ENCODE data around the gene ARHGDIA.

The ARHGDIA gene

GRCh38 chr17:81905993-81906392, 34.9 kb upstream of the ARHGDIA start:
- DNase-seq: no peak

- no peak for DNase-seq
These were observed 34.3 kb upstream of the ARHGDIA start for GRCh38 chr17:81905424-81905875.

DNA sequence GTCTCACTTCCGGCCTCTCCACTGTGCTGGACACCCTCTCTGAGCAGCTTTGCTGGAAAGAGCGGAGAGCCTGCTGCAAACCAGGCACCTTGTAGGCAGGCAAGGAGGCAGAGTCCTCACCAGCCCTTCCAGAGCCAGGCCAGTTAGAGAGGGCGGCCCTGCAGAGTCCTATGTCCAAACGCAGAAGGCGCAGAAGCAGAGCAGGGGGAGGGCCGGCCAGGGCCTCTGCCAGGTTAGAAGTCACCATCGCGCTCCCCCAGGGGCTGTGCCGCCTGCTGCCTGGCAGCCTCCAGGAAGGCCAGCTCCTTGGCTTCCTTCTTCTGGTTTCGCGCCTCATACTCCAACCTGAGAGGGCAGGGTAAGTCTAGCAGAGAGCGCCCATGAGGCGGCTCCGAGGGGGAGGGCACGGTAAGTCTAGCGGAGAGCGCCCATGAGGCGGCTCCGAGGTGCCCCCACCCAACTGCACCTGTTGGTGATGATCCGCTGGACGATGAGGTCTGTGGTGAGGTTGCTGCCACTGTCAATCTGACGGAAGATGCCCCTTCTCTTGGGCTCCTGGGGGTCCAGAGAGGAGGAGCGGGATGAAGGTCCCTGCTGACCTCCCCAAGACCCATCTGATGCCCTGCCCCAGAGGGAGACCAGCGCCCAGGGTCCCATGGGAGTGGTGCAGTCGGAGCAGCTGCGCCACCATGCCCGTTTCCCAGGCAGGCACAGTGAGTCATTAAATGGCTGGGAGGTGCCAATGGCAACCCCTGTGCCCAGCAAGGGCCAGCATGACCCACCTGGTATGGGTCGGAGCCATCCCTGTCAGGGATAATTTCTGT, 33.7 kb upstream of the ARHGDIA start:
- DNase-seq: no peak

- no peak for DNase-seq
These were observed 32.9 kb upstream of the ARHGDIA start for GRCh38 chr17:81903896-81904599.

DNA sequence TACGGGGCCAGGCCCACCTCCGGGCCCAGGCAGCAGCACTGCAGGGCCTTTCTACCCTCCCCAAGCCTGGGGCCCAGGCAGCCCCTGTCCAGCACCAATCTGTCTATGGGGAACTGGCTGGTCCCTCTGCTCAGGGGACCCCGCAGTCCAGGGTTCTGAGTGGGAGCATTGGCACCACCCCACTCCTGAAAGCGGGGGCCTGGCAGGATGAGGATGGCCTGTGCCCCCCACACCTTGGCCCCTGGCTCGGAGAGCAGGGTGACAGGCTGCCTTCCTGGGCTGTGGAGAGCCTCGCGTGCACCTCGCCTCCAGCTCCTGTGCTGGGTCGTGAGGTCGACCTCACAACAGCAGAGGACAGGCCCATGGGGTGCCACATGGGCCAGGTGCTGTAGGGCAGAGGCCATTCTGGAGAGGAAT, 32.3 kb upstream of the ARHGDIA start:
- no peak for DNase-seq

- DNase-seq: no peak
These were observed 31.7 kb upstream of the ARHGDIA start for GRCh38 chr17:81902653-81903414.

- no peak for DNase-seq
These were observed 31.0 kb upstream of the ARHGDIA start, which contains the start of gene NPB for GRCh38 chr17:81902023-81902652. Gene NPB, plus strand, starts transcription at chr17:81902238. Its CDS starts 40 bp downstream, at chr17:81902278.

DNA sequence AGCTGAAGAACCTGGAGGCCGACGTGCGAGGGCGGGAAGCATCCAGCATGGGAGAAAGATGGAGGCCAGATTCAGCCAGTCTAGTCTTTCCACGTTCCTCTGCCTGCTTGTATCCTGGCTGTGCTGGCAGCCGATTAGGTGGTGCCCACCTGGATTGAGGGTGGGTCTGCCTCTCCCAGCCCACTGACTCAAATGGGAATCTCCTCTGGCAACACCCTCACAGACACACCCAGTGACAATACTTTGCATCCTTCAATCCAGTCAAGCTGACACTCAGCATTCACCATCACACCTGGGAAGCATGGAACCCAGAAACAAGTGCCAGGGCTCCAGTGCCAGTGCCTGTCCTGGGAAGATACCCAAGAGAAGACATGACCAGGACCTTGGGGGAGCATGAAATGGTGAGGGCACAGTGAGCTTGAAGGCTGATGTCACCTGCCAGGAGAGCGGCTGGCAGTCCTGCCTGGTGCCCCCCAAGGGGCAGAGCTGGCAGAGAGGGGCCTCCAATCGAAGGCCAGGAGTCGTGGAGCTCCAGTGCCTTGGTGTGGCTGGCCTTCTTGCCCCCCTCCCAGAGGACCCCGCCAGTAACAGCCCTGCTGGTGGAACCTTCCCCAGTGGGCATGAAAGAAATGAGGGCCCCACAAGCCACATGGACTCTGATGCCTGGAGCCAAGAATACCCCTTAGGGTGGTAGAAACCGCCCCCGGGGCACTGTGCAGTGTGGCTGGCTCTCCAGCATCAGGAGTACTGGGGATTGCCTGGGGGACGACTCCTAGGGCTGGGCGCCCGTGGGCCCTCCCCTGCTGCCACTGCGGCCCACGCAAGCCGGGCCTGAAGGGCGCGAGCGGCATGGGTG, 30.3 kb upstream of the ARHGDIA start:
- no peak for DNase-seq

DNA sequence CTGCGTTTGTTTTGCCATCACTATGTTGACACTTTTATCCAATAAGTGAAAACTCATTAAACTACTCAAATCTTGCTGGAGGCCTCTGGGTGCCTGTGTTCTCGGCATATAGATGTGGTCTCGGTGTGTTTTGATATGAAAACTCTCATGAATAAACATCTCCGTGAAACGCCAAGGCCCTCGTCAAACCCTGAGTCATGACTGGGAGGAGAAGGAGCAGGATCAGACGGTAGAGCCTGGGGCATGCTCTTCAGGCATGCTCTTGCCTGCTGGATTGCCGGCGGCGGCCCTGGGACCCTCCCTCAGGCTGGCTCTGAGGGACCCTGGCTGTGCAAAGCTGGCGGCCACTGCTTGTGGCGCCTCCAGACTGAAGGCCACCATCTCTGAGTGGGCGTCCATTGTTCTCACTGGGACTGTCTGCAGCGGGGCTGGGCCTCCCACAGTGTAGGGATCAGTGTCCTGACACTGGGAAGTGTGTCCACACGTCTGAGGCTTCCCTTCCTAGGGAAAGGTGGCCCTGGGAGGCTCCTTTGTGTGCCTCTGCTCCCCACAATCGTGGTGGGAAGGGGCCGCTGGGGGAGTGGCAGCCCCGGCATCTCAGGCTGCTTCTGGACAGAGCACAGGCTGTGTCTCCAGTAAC, 29.2 kb upstream of the ARHGDIA start:
- DNase-seq: no peak

DNA sequence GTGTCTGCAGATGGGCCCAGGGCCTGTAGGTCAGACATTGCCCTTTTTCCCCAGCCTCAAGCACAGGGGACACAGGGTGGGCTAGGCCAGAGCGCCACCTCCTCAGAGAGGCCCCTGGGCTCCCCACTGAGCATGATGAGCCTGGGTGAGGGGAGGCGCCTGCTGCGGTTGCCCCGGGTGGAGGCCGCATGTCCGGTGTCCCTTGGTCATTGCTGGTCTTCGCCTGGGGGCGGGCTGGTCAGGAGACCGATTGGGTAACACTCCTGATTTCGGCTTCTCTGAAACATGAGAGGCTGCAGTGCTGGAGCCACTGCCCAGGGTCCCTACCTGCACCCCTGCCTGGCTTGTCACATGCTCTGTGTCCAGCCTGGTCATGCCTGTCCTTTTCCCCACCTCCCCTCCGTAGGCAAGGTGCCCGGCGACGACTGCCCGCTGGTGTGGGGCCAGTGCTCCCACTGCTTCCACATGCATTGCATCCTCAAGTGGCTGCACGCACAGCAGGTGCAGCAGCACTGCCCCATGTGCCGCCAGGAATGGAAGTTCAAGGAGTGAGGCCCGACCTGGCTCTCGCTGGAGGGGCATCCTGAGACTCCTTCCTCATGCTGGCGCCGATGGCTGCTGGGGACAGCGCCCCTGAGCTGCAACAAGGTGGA, 28.5 kb upstream of the ARHGDIA start:
- DNase-seq: no peak

DNA sequence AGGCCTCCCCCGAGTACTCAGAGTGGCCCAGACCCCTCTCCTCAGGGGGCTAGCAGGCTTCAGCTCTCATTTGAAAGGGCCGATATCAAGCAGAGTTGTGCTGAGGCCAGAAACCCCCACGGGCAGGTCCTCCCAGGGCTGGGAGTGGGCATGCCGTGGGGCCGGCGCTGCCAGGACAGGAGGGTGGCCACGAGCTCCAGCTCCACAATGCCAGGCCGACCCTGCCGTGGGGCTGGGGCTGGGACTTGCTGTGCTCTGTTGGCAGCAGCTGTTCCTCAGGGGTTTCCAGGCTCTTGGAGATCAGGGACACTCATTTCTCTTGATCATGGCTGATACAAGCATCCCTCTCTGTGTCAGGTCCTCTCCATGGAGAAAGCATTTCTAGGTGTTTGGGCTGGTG, 27.7 kb upstream of the ARHGDIA start:
- DNase-seq: no peak

GRCh38 chr17:81898029-81898866, 27.1 kb upstream of the ARHGDIA start:
- DNase-seq: no peak

- DNase-seq: no peak
These were observed 24.3 kb upstream of the ARHGDIA start for GRCh38 chr17:81895400-81895799.

- no peak for DNase-seq
These were observed 20.1 kb upstream of the ARHGDIA start for GRCh38 chr17:81891303-81891552.

DNA sequence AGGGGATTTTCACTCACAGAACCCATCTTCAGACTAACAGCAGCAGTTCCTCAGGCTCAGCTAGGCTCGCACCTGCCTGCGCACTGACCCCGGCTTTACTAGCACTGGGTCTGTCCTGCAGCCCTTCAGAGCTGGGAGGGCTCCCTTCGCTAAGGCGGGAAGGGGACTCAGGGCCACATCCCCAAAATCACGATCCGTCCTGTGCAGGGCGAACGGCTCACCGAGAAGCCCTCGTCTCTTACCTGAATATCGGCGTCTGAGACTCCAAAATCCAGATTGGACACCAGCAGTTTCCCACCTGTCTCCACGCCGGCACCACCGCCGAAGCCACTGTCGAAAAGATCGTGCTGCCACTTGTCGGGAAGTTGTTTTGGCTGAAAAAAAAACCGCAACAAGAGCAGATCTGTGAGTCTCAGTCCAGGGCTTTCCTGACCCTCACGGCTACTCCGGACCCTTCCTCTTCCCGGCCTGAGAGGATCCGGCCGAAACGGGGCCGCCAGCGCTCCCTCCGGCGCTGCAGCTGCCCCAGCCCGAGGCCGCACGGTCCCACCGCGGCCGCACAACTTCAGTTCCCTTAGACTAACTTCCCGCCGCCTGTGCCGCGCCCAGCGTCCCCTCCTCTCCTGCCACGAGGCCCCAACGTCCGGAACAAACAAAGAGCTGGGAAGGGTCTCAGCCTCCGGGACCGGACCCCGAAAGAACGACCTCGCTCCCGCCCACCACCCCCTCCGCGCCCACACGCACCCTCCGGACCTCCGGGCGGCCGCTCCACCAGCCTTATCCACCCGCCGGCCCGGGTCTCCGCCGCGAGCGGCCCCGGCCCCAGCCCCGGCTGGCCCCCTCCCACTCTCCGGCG, 19.5 kb upstream of the ARHGDIA start:
- no peak for DNase-seq

GRCh38 chr17:81889602-81890001, 18.5 kb upstream of the ARHGDIA start:
- DNase-seq: no peak

DNA sequence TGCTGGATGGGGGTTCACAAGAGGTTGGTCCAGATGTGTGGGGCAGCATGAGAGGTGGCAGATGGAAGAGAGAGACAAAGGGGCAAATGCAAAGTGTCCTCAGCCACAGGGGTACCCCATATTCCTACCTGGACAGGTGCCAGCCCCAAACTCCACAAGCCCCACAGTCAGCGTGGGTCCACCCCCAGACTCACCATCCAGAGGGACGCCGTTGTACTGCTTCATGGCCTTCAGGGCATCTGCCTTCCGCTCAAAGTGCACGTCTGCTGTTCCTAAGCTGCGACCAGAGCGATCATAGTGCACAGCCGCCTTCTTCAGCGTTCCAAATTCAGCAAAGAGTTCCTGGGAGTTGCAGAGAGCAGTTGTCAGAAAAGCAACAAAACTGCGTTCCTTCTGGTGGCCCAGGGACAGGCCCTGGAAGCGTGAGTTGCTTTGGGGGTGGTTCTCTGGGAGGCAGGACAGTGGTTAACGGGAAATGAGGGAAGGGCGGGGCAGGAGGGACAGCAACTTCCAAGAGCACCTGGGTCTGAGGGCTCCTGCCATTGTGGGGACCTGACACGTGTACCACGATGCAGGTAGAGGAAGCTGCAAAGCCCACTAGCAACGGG, 18.0 kb upstream of the ARHGDIA start:
- DNase-seq: no peak

DNA sequence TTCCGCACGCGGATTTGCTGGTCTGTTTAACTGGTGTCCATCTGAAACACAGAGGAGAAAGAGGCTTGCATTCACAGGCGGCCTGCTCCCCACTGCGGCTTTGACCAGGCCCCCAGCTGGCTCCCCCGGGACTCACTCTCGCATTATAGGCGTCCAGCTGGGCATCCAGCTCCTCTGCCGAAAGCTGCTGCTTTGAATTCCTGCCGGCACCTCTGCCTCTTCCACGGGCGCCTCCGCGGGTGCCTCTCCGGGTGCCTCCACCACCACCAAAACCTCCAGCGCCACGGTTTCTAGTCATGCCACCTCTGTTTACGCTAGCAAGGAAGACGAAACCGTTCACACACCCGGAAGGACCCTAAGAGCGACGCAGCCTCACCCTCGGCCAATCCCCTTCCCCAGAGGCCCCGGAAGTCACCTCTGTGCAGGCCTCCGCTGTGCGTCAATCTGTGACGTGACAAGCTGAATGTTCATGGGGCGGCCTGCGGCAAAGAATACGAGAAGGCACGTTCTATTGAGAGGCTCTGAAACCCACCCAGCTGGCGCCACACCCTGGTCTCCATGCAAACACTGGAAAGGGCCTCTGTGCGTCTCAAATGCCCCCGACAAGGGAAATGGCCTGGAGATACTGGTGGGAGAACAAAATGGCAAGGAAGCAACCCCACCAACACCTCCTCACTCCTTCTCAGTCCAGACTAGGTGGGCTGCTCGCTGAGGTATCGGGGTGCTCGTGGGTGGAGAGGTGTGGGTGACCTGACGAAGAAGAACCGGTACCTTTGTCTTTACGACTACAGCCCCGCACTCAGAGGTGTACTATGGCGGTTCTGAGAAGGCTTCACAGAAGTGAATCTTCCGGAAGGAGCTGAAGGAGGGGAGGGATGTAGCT, 17.2 kb upstream of the ARHGDIA start:
- no peak for DNase-seq
